Hepatocyte (in vitro differentiated cells): ENCODE results near the gene RAPGEF5. TPM values are rescaled to one million over a fixed set of nuclear protein-coding genes. Genes with fewer than 3 reads are reported as not detected.
A peak's percentile ranks its signal among the peaks of the same experiment; 100 is the strongest.

ENCODE experiments used
- DNase-seq: peaks from one replicate; pipeline ENCODE4 v3.0.0-alpha.2; 2016; ENCODE audit warnings: low spot score
- H2AFZ ChIP-seq: fragments of 200-600 bp; sonication (generic); 2 replicates; pipeline ENCODE4 v1.6.0; 2016; ENCODE audit warnings: antibody characterized with exemption, mild to moderate bottlenecking
- H3K27ac ChIP-seq: fragments of 200-600 bp; sonication (generic); 2 replicates; pipeline ENCODE4 v1.5.1; 2016; ENCODE audit warnings: mild to moderate bottlenecking
- H3K27me3 ChIP-seq: fragments of 200-600 bp; sonication (generic); 2 replicates; pipeline ENCODE4 v1.6.1; 2016
- H3K36me3 ChIP-seq: fragments of 200-600 bp; sonication (generic); replicated peaks from 2 replicates; pipeline ENCODE4 v1.5.1; 2016; ENCODE audit warnings: low read depth; ENCODE audit not compliant: insufficient read depth
- H3K4me1 ChIP-seq: fragments of 200-600 bp; sonication (generic); 2 replicates; pipeline ENCODE4 v1.5.1; 2016; ENCODE audit warnings: mild to moderate bottlenecking, moderate library complexity; ENCODE audit not compliant: insufficient read depth
- H3K4me2 ChIP-seq: fragments of 200-600 bp; sonication (generic); 2 replicates; pipeline ENCODE4 v1.6.0; 2016
- H3K4me3 ChIP-seq: fragments of 200-600 bp; sonication (generic); 2 replicates; pipeline ENCODE4 v1.5.1; 2016; ENCODE audit warnings: mild to moderate bottlenecking
- H3K79me2 ChIP-seq: fragments of 200-600 bp; sonication (generic); 2 replicates; pipeline ENCODE4 v1.6.0; 2017; ENCODE audit warnings: mild to moderate bottlenecking
- H3K9me2 ChIP-seq: fragments of 200-600 bp; sonication (generic); replicated peaks from 2 replicates; pipeline ENCODE4 v1.6.0; 2017; ENCODE audit warnings: mild to moderate bottlenecking; ENCODE audit not compliant: insufficient read depth
- H3K9me3 ChIP-seq: fragments of 200-600 bp; sonication (generic); 2 replicates; pipeline ENCODE4 v1.5.1; 2016; ENCODE audit warnings: low read depth, mild to moderate bottlenecking
- H4K20me1 ChIP-seq: fragments of 200-600 bp; sonication (generic); 2 replicates; pipeline ENCODE4 v1.6.0; 2016; ENCODE audit warnings: mild to moderate bottlenecking; ENCODE audit not compliant: insufficient read depth, poor library complexity, severe bottlenecking
- EZH2 ChIP-seq: fragments of 200-600 bp; sonication (generic); IDR thresholded peaks from 2 replicates; pipeline ENCODE4 v1.6.1; 2016; ENCODE audit warnings: antibody characterized with exemption, mild to moderate bottlenecking, borderline replicate concordance
- EZH2phosphoT487 ChIP-seq: fragments of 200-600 bp; sonication (generic); IDR thresholded peaks from one replicate; pipeline ENCODE4 v1.6.1; 2018; ENCODE audit warnings: antibody characterized with exemption, mild to moderate bottlenecking, low read depth, moderate library complexity; ENCODE audit not compliant: unreplicated experiment, severe bottlenecking
- WGBS: methylation state at CpG from one replicate; pipeline ENCODE4 v1.1.6; 2016; ENCODE audit warnings: low lambda C conversion rate; ENCODE audit errors: missing lambda C conversion rate; 5-methylcytosine and 5-hydroxymethylcytosine counted together
- polyA plus RNA-seq: library from polyadenylated mRNA; unstranded; fragments of >200 nt; fragmentation: Nextera tagmentation; extraction: Ambion mirVana; gene quantifications from 2 replicates; pipeline ENCODE4 v1.2.1, GENCODE V29; 2016
- total RNA-seq: library from RNA; depleted of rRNA; stranded (reverse); fragments of >200 nt; gene quantifications from 2 replicates; pipeline ENCODE4 v1.2.3, GENCODE V29; 2014
- TF ChIP-seq, protein P1 (sequence below): fragments of 200-600 bp; sonication (generic); IDR thresholded peaks from 2 replicates; pipeline ENCODE4 v1.5.1; 2016; ENCODE audit warnings: antibody characterized with exemption, mild to moderate bottlenecking; ENCODE audit not compliant: poor library complexity

Gene RAPGEF5
- total and polyA plus RNA-seq, 2 experiments from 2014 or later = 5.2 to 14.5 TPM

DNA sequence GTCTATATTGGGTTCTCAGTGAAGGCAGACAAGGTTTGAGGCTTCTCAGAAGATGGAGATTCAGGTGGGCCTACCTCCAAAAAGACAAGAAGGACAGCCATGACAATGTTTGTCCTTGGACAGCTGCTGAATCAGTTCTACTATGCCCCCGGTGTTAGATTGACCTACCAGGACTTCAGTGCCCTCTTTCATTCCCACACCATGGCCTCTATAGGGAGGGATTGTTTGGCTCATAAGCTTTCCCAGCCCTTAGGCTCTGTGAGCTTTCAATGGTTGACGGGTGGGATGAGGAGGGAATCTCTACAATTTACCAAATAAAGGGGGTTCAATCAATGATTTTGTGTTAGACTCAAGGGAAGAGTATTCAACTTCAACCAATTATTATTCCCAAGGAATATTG lies 23.4 kb upstream of the RAPGEF5 start:
- Histone ChIP-seq H3K9me3 (no peaks in the 10 kb centered on the region), H4K20me1 (no peaks in the 10 kb centered on the region)

DNA sequence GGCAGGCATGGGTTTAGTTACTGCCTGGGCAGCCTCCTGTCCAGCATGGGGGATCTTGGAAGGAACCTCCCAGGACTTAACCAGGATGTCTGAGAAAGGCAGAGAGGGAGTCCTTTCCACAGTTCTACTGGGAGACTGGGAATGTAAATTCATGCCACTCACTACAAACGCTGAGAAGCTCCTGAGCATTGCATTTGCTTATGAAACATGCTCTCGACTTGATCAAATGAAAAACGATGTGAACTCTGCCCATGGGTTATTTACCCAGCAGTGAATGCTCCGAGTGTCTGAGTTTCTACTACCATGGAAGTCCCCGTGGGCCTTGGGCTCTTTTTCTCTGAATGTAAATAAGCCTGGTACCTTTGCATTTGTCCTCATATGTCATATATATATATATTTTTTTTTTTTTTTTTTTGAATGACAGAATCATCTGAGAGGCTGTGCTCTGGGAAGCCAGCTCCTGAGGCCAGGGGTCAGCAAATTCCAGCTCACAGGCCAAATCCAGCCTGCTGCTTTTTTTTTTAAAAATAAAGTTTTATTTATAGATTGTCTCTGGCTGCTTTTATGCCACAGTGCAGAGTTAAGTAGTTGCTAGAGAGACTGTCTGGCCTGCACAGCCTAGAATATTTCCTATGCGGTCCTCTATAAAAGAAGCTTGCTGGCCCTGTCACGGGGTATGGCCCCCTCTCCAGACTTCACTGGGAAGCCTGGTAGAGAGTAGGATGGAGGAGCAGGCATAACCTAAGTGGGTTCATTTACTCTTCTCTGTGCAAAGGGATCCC lies 21.4 kb upstream of the RAPGEF5 start:
- Histone ChIP-seq H4K20me1 (no peaks in the 10 kb centered on the region), H3K27me3 (no peaks in the 10 kb centered on the region), H3K4me2 (no peak overlapping the region), H3K79me2 (no peaks in the 10 kb centered on the region), H3K36me3 (no peaks in the 10 kb centered on the region), H3K9me3 (no peaks in the 10 kb centered on the region), H3K4me3 (no peak overlapping the region), H2AFZ (no peak overlapping the region), H3K4me1 (peaks cover 5% of the 10 kb centered on the region), H3K27ac (peak overlapping the region; percentile 79), H3K9me2 (no peaks in the 10 kb centered on the region)
- DNase-seq = peak; percentile 52
- 64% methylated on average over 7 of the region's 7 CpGs for WGBS
- TF ChIP-seq EZH2phosphoT487 (no peak), EZH2 (no peak)
- TF ChIP-seq, protein P1, sequence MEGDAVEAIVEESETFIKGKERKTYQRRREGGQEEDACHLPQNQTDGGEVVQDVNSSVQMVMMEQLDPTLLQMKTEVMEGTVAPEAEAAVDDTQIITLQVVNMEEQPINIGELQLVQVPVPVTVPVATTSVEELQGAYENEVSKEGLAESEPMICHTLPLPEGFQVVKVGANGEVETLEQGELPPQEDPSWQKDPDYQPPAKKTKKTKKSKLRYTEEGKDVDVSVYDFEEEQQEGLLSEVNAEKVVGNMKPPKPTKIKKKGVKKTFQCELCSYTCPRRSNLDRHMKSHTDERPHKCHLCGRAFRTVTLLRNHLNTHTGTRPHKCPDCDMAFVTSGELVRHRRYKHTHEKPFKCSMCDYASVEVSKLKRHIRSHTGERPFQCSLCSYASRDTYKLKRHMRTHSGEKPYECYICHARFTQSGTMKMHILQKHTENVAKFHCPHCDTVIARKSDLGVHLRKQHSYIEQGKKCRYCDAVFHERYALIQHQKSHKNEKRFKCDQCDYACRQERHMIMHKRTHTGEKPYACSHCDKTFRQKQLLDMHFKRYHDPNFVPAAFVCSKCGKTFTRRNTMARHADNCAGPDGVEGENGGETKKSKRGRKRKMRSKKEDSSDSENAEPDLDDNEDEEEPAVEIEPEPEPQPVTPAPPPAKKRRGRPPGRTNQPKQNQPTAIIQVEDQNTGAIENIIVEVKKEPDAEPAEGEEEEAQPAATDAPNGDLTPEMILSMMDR = no peak

More for the DNA sequence above, 23.4 kb upstream of the RAPGEF5 start:
- no peak for DNase-seq
- H3K4me1 ChIP-seq = peaks cover 5% of the 10 kb centered on the region
- H2AFZ ChIP-seq = no peak overlapping the region
- H3K4me3 ChIP-seq = no peak overlapping the region
- H3K79me2 ChIP-seq = no peaks in the 10 kb centered on the region
- H3K9me2 ChIP-seq = no peaks in the 10 kb centered on the region
- WGBS = 78% methylated on average over 2 of the region's 2 CpGs
- no peaks in the 10 kb centered on the region for H3K27me3 ChIP-seq
- no peak for TF ChIP-seq EZH2
- TF ChIP-seq, protein P1 = no peak
- TF ChIP-seq EZH2phosphoT487 = no peak
- no peak overlapping the region for H3K27ac ChIP-seq
- no peak overlapping the region for H3K4me2 ChIP-seq
- no peaks in the 10 kb centered on the region for H3K36me3 ChIP-seq

DNA sequence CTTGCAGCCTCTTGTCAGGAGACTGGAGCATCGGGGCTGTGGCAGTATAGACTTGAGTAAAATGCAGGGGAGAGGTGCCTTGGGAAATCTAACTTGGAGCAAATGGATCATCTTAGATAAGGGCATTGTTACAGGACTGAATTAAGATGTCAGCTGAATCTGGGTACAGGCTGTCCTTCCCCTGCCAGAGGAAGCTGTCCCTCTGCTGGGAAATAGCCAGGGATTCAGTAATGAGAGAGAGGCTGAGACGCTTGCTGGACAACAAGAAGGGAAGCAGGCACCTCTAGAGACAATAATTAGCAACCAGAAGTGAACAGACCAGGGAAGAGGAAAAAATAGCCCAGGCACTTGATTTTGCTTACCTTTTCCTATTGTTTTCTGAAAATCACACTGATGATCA lies 20.7 kb upstream of the RAPGEF5 start:
- H3K9me3 ChIP-seq = no peaks in the 10 kb centered on the region
- H3K27me3 ChIP-seq = no peaks in the 10 kb centered on the region
- H3K79me2 ChIP-seq = no peaks in the 10 kb centered on the region
- H2AFZ ChIP-seq = no peak overlapping the region
- H3K27ac ChIP-seq = peak overlapping the region; percentile 79
- no peak overlapping the region for H3K4me2 ChIP-seq
- no peaks in the 10 kb centered on the region for H4K20me1 ChIP-seq
- peaks cover 5% of the 10 kb centered on the region for H3K4me1 ChIP-seq
- no peak for DNase-seq
- H3K9me2 ChIP-seq = no peaks in the 10 kb centered on the region
- H3K4me3 ChIP-seq = no peak overlapping the region
- H3K36me3 ChIP-seq = no peaks in the 10 kb centered on the region
- 69% methylated on average over 2 of the region's 2 CpGs for WGBS
- TF ChIP-seq, protein P1 = no peak
- TF ChIP-seq EZH2phosphoT487 (no peak), EZH2 (no peak)
